Colonic mucosa (tissue), 4 donors: ENCODE measurements around the gene TIAM1. TPM values are rescaled to one million over a fixed set of nuclear protein-coding genes. Genes with fewer than 3 reads are reported as not detected.

Source experiments
- DNase-seq: peaks from one replicate; pipeline ENCODE4 v3.0.0-alpha.2; 2020
- H3K27ac ChIP-seq: fragments of 200-600 bp; one replicate; pipeline ENCODE4 v1.8.0; 2021
- H3K27me3 ChIP-seq: fragments of 200-600 bp; one replicate; pipeline ENCODE4 v1.8.0; 2021
- H3K36me3 ChIP-seq: fragments of 200-600 bp; one replicate; pipeline ENCODE4 v1.8.0; 2021
- H3K4me1 ChIP-seq: fragments of 200-600 bp; one replicate; pipeline ENCODE4 v1.8.0; 2021; ENCODE audit warnings: mild to moderate bottlenecking
- H3K4me3 ChIP-seq: fragments of 200-600 bp; one replicate; pipeline ENCODE4 v1.8.0; 2021
- H3K9ac ChIP-seq, 2 donors: one replicate each; pipeline ENCODE4 v1.7.0; 2013; ENCODE audit warnings: control low read depth in 2 of 2, low read depth in 2 of 2, low read length in 2 of 2
- H3K9me3 ChIP-seq: fragments of 200-600 bp; one replicate; pipeline ENCODE4 v1.8.0; 2021
- intact Hi-C: fragments of 100-400 bp; cut with DNase I; formaldehyde crosslinking; loops from one replicate; pipeline ENCODE4 v1.14.1; 2022
- total RNA-seq, 2 donors: library from RNA; stranded (reverse); fragmentation: NEBNext Ultra II Directional in 1 of 2; extraction: Animal tissue kit (Norgen Biotek cat#: 25700) in 1 of 2; gene quantifications; one replicate each; pipeline ENCODE4 v1.2.1, GENCODE V29; 2021
- TF ChIP-seq, protein P1 (sequence below): fragments of 200-600 bp; IDR thresholded peaks from one replicate; pipeline ENCODE4 v1.8.0; 2022; ENCODE audit warnings: antibody characterized with exemption, mild to moderate bottlenecking
- donor health status: healthy.
- donor health status: DM: no; HTN: no; CAD: no.
- donor health status: DM: no; HTN: no; CAD: no.

TIAM1 gene
- total RNA-seq, 2 donors from 2014 or later = 5.7 to 5.8 TPM

- H3K4me1 ChIP-seq = no peaks in the 10 kb centered on the region
- intact Hi-C loops = no loop called here
- no peak overlapping the region for H3K9ac ChIP-seq
- H3K27me3 ChIP-seq = no peaks in the 10 kb centered on the region
- H3K36me3 ChIP-seq = no peaks in the 10 kb centered on the region
- no peak overlapping the region for H3K4me3 ChIP-seq
- no peak overlapping the region for H3K27ac ChIP-seq
- TF ChIP-seq, protein P1, sequence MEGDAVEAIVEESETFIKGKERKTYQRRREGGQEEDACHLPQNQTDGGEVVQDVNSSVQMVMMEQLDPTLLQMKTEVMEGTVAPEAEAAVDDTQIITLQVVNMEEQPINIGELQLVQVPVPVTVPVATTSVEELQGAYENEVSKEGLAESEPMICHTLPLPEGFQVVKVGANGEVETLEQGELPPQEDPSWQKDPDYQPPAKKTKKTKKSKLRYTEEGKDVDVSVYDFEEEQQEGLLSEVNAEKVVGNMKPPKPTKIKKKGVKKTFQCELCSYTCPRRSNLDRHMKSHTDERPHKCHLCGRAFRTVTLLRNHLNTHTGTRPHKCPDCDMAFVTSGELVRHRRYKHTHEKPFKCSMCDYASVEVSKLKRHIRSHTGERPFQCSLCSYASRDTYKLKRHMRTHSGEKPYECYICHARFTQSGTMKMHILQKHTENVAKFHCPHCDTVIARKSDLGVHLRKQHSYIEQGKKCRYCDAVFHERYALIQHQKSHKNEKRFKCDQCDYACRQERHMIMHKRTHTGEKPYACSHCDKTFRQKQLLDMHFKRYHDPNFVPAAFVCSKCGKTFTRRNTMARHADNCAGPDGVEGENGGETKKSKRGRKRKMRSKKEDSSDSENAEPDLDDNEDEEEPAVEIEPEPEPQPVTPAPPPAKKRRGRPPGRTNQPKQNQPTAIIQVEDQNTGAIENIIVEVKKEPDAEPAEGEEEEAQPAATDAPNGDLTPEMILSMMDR = no peak
- H3K9me3 ChIP-seq = no peaks in the 10 kb centered on the region
- DNase-seq = no peak
Measured at GRCh38 chr21:31187499-31187898, 156.6 kb downstream of the TIAM1 start.

DNA sequence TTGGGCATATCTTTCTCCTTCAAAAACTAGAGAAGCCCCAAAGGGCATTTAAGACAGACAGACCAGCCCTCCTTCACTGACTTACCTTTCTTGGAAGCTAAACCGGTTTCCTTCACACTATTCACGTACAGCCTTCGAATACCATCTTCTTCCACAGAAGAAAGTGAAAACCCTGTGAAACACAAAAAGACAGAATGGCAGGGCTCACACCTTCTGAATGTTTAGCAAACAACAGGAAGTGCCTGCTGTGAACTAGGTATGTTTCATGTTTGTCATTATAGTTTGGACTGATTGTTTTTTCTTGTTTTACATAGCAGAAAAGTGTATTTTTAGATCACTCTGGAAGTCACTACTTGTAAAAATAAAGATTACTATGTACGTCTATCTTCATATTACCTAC, 157.1 kb downstream of the TIAM1 start:
- TF ChIP-seq, protein P1 = no peak
- Histone ChIP-seq H3K4me3 (no peak overlapping the region), H3K4me1 (no peaks in the 10 kb centered on the region), H3K27me3 (no peaks in the 10 kb centered on the region), H3K9me3 (no peaks in the 10 kb centered on the region), H3K27ac (no peak overlapping the region), H3K9ac (no peak overlapping the region), H3K36me3 (no peaks in the 10 kb centered on the region)
- intact Hi-C loops = no loop called here
- no peak for DNase-seq

DNA sequence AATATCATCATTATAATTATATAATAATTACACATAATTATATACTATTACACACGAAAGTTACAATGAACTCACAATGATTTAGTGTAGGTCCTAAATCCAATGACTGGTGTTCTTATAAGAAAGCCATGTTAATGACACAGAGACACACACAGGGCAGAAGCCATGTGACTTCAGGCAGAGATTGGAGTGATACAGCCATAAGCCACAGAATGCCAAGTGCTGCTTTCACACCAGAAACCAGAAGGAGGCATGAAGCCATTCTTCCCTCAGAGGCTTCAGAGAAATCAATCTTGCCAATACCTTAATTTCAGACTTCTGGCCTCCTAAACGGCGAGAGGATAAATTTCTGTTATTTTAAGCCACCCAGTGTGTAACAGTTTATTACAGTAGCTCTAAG, 158.4 kb downstream of the TIAM1 start:
- Histone ChIP-seq H3K4me1 (no peaks in the 10 kb centered on the region), H3K36me3 (no peaks in the 10 kb centered on the region), H3K27me3 (no peaks in the 10 kb centered on the region), H3K4me3 (no peak overlapping the region), H3K9me3 (no peaks in the 10 kb centered on the region), H3K9ac (no peak overlapping the region), H3K27ac (no peak overlapping the region)
- intact Hi-C loops = no loop called here
- TF ChIP-seq, protein P1 = no peak
- DNase-seq = no peak

DNA sequence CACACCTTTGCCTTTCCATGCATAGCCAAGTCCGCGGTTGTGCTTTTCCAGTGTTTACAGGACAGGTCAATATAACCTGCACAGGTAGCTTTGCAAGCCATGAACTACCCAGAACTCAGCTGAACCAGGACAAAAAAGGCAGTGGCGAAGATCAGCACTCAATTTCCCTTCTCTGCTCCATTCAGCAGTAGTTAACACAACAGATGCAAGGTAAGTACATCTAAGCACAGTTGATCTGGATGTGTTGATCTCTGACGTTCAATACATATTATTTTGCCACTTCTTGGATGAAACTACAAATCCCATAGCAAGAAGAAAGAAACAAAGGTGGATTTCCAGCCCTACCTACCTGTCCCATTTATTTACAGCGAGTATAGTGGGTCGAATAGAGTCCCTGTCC, 159.2 kb downstream of the TIAM1 start:
- Histone ChIP-seq H3K9me3 (no peaks in the 10 kb centered on the region), H3K27ac (no peak overlapping the region), H3K4me1 (no peaks in the 10 kb centered on the region), H3K9ac (no peak overlapping the region), H3K27me3 (no peaks in the 10 kb centered on the region), H3K4me3 (no peak overlapping the region), H3K36me3 (no peaks in the 10 kb centered on the region)
- no peak for DNase-seq
- intact Hi-C loops = no loop called here
- TF ChIP-seq, protein P1 = no peak

- Histone ChIP-seq H3K27me3 (no peaks in the 10 kb centered on the region), H3K4me3 (no peak overlapping the region), H3K9ac (no peak overlapping the region), H3K4me1 (no peaks in the 10 kb centered on the region), H3K27ac (no peak overlapping the region), H3K9me3 (no peaks in the 10 kb centered on the region), H3K36me3 (no peaks in the 10 kb centered on the region)
- DNase-seq = no peak
- intact Hi-C loops = no loop called here
- TF ChIP-seq, protein P1 = no peak
Measured at GRCh38 chr21:31184459-31184858, 159.6 kb downstream of the TIAM1 start.
